Mesenchymal stem cell (in vitro differentiated cells and primary cell): ENCODE data around the gene EDN1.

Experiments used
- DNase-seq: peaks from one replicate; pipeline ENCODE4 v3.0.0-alpha.2; 2013
- H2AFZ ChIP-seq: one replicate; pipeline ENCODE4 v1.6.1; 2013; ENCODE audit warnings: low read depth, mild to moderate bottlenecking, control low read depth, inconsistent platforms, low read length, moderate library complexity
- H2AK5ac ChIP-seq: 2 replicates; pipeline ENCODE4 v1.6.1; 2013; ENCODE audit warnings: low read length, moderate library complexity, mild to moderate bottlenecking, inconsistent platforms; ENCODE audit not compliant: severe bottlenecking
- H2BK120ac ChIP-seq: one replicate; pipeline ENCODE4 v1.6.1; 2013; ENCODE audit warnings: low read depth, mild to moderate bottlenecking, inconsistent platforms, low read length, moderate library complexity
- H2BK12ac ChIP-seq, 2 experiments: one replicate each; pipeline ENCODE4 v1.6.1; 2013; ENCODE audit warnings: inconsistent platforms in 2 of 2, low read length in 2 of 2, mild to moderate bottlenecking in 2 of 2, moderate library complexity in 2 of 2, control low read depth in 1 of 2
- H2BK15ac ChIP-seq: one replicate; pipeline ENCODE4 v1.6.1; 2013; ENCODE audit warnings: mild to moderate bottlenecking, low read depth, inconsistent platforms; ENCODE audit not compliant: poor library complexity, severe bottlenecking
- H2BK5ac ChIP-seq: 2 replicates; pipeline ENCODE4 v1.6.1; 2013; ENCODE audit warnings: low read depth, mild to moderate bottlenecking, low read length, control low read depth, inconsistent platforms; ENCODE audit not compliant: poor library complexity, severe bottlenecking
- H3K14ac ChIP-seq, 2 experiments: one replicate each; pipeline ENCODE4 v1.6.1; 2013; ENCODE audit warnings: inconsistent platforms in 2 of 2, low read length in 2 of 2, control low read depth in 1 of 2, mild to moderate bottlenecking in 1 of 2, moderate library complexity in 1 of 2
- H3K18ac ChIP-seq, 2 experiments: one replicate each; pipeline ENCODE4 v1.6.1; 2013; ENCODE audit warnings: inconsistent platforms in 2 of 2, low read length in 2 of 2, control low read depth in 1 of 2, low read depth in 1 of 2, mild to moderate bottlenecking in 1 of 2
- H3K23ac ChIP-seq, 2 experiments: one replicate each; pipeline ENCODE4 v1.6.1; 2013; ENCODE audit warnings: inconsistent platforms in 2 of 2, low read length in 2 of 2, mild to moderate bottlenecking in 2 of 2, moderate library complexity in 2 of 2, control low read depth in 1 of 2
- H3K27ac ChIP-seq: 2 replicates; pipeline ENCODE4 v1.5.1; 2013; ENCODE audit warnings: mild to moderate bottlenecking, moderate library complexity, low read length, control low read depth, inconsistent platforms; ENCODE audit not compliant: poor library complexity, severe bottlenecking
- H3K27me3 ChIP-seq, 2 experiments: 2 replicates each; pipeline versions ENCODE4 v1.6.1 to v1.7.0; 2013; ENCODE audit warnings: low read length in 2 of 2, mild to moderate bottlenecking in 2 of 2, moderate library complexity in 2 of 2, control low read depth in 1 of 2, inconsistent platforms in 1 of 2; ENCODE audit not compliant: control insufficient read depth in 1 of 2, insufficient read depth in 1 of 2
- H3K36me3 ChIP-seq, 2 experiments: 2 replicates each; pipeline versions ENCODE4 v1.6.1 to v1.7.0; 2013; ENCODE audit warnings: low read length in 2 of 2, control low read depth in 1 of 2, inconsistent platforms in 1 of 2, low read depth in 1 of 2, mild to moderate bottlenecking in 1 of 2; ENCODE audit not compliant: insufficient read depth in 2 of 2, control insufficient read depth in 1 of 2
- H3K4ac ChIP-seq, 2 experiments: one replicate each; pipeline ENCODE4 v1.6.1; 2013; ENCODE audit warnings: inconsistent platforms in 2 of 2, low read length in 2 of 2, mild to moderate bottlenecking in 2 of 2, moderate library complexity in 2 of 2, control low read depth in 1 of 2, low read depth in 1 of 2
- H3K4me1 ChIP-seq: 2 replicates; pipeline ENCODE4 v1.6.1; 2013; ENCODE audit warnings: low read depth, low read length, control low read depth; ENCODE audit not compliant: control insufficient read depth, insufficient read depth
- H3K4me2 ChIP-seq: 2 replicates; pipeline ENCODE4 v1.6.1; 2013; ENCODE audit warnings: low read length, mild to moderate bottlenecking, inconsistent platforms; ENCODE audit not compliant: poor library complexity, severe bottlenecking
- H3K4me3 ChIP-seq, 2 experiments: 2 replicates each; pipeline versions ENCODE4 v1.5.1 to v1.7.0; 2013; ENCODE audit warnings: low read length in 2 of 2, mild to moderate bottlenecking in 2 of 2, control low read depth in 1 of 2, low read depth in 1 of 2; ENCODE audit not compliant: insufficient read depth in 1 of 2
- H3K79me1 ChIP-seq: replicated peaks from 2 replicates; pipeline ENCODE4 v1.6.1; 2013; ENCODE audit warnings: mild to moderate bottlenecking, control low read depth, low read length, inconsistent platforms; ENCODE audit not compliant: poor library complexity, severe bottlenecking
- H3K9ac ChIP-seq: 2 replicates; pipeline ENCODE4 v1.7.0; 2013; ENCODE audit warnings: mild to moderate bottlenecking, low read length, moderate library complexity
- H3K9me3 ChIP-seq: 2 replicates; pipeline ENCODE4 v1.7.0; 2013; ENCODE audit warnings: mild to moderate bottlenecking, low read length; ENCODE audit not compliant: control insufficient read depth
- H4K8ac ChIP-seq: one replicate; pipeline ENCODE4 v1.6.1; 2013; ENCODE audit warnings: inconsistent platforms, mild to moderate bottlenecking, low read length, moderate library complexity
- H4K91ac ChIP-seq: one replicate; pipeline ENCODE4 v1.6.1; 2013; ENCODE audit warnings: mild to moderate bottlenecking, low read length, inconsistent platforms
- WGBS: methylation state at CpG from one replicate; pipeline ENCODE4 v1.1.7; 2013; ENCODE audit warnings: mixed read lengths; 5-methylcytosine and 5-hydroxymethylcytosine counted together

Gene EDN1

DNA sequence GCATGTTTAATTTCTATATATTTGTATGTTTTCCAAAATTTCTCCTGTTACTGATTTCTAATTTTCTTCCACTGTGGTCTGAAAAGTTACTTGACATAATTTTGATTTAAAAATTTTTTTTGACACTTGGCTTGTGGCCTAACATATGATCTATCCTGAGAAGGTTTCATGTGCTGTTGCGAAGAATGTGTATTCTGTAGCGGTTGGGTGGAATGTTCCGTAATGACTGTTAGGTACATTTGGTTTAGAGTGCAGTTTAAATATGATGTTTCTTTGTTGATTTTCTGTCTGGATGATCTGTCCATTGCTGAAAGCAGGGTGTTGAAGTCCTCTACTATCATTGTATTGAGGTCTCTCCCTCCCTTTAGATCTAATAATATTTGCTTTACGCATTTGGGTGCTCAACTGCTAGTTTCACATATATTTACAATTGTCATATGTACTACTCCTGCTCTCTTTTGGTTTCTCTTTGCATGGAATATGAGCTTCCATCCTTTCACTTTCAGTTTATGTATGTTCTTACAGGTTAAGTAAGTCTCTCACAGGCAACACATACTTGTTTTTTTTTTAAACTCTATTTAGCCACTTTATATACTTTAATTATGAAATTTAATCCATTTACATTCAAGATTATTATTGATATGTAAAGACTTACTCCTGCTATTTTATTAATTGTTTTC lies 19.5 kb upstream of the EDN1 start:
- H3K4me3 ChIP-seq, result no peak overlapping the region
- H3K27ac ChIP-seq, result no peak overlapping the region
- H3K9ac ChIP-seq, result no peak overlapping the region
- H2AFZ ChIP-seq, result no peak overlapping the region
- H3K4me2 ChIP-seq, result no peak overlapping the region
- no peak overlapping the region for H4K8ac ChIP-seq
- no peak overlapping the region for H3K18ac ChIP-seq
- no peak overlapping the region for H3K23ac ChIP-seq
- H2AK5ac ChIP-seq, result no peak overlapping the region
- peaks cover 4% of the 10 kb centered on the region for H3K4me1 ChIP-seq
- no peaks in the 10 kb centered on the region for H3K27me3 ChIP-seq
- H4K91ac ChIP-seq, result no peak overlapping the region
- no peak overlapping the region for H2BK12ac ChIP-seq
- no peaks in the 10 kb centered on the region for H3K36me3 ChIP-seq
- 97% methylated on average over 4 of the region's 4 CpGs for WGBS
- no peak overlapping the region for H2BK5ac ChIP-seq
- peak; percentile 29 for DNase-seq
- H2BK15ac ChIP-seq, result no peak overlapping the region
- no peaks in the 10 kb centered on the region for H3K9me3 ChIP-seq
- H3K4ac ChIP-seq, result no peak overlapping the region
- H3K79me1 ChIP-seq, result no peaks in the 10 kb centered on the region
- H2BK120ac ChIP-seq, result no peak overlapping the region
- H3K14ac ChIP-seq, result no peak overlapping the region

GRCh38 chr6:12271594-12271993 lies 18.6 kb upstream of the EDN1 start:
- DNase-seq, result no peak
- Histone ChIP-seq H3K9ac (no peak overlapping the region), H3K18ac (no peak overlapping the region), H3K23ac (no peak overlapping the region), H2AFZ (no peak overlapping the region), H3K79me1 (no peaks in the 10 kb centered on the region), H2BK120ac (no peak overlapping the region), H3K4ac (no peak overlapping the region), H2BK12ac (no peak overlapping the region), H3K4me1 (no peaks in the 10 kb centered on the region), H3K27me3 (no peaks in the 10 kb centered on the region), H2AK5ac (no peak overlapping the region), H4K8ac (no peak overlapping the region), H3K4me2 (no peak overlapping the region), H3K14ac (no peak overlapping the region), H3K27ac (no peak overlapping the region), H3K4me3 (no peak overlapping the region), H3K9me3 (no peaks in the 10 kb centered on the region), H2BK15ac (no peak overlapping the region), H4K91ac (no peak overlapping the region), H2BK5ac (no peak overlapping the region), H3K36me3 (no peaks in the 10 kb centered on the region)
- no CpG with 5 or more reads among the region's 1 CpG for WGBS

- H2AK5ac ChIP-seq, result no peak overlapping the region
- no peak overlapping the region for H3K23ac ChIP-seq
- H3K79me1 ChIP-seq, result no peaks in the 10 kb centered on the region
- no peak overlapping the region for H3K14ac ChIP-seq
- H2BK5ac ChIP-seq, result no peak overlapping the region
- H3K4me3 ChIP-seq, result no peak overlapping the region
- no peak overlapping the region for H2BK120ac ChIP-seq
- no peak overlapping the region for H3K4me2 ChIP-seq
- H3K4ac ChIP-seq, result no peak overlapping the region
- DNase-seq, result no peak
- H2AFZ ChIP-seq, result no peak overlapping the region
- no peaks in the 10 kb centered on the region for H3K36me3 ChIP-seq
- no peak overlapping the region for H2BK15ac ChIP-seq
- no peaks in the 10 kb centered on the region for H3K27me3 ChIP-seq
- WGBS, result no CpG with 5 or more reads among the region's 1 CpG
- H2BK12ac ChIP-seq, result no peak overlapping the region
- no peak overlapping the region for H4K8ac ChIP-seq
- no peaks in the 10 kb centered on the region for H3K4me1 ChIP-seq
- no peak overlapping the region for H3K9ac ChIP-seq
- no peak overlapping the region for H3K18ac ChIP-seq
- no peaks in the 10 kb centered on the region for H3K9me3 ChIP-seq
- H3K27ac ChIP-seq, result no peak overlapping the region
- no peak overlapping the region for H4K91ac ChIP-seq
These were observed 18.2 kb upstream of the EDN1 start for GRCh38 chr6:12271997-12272396.

DNA sequence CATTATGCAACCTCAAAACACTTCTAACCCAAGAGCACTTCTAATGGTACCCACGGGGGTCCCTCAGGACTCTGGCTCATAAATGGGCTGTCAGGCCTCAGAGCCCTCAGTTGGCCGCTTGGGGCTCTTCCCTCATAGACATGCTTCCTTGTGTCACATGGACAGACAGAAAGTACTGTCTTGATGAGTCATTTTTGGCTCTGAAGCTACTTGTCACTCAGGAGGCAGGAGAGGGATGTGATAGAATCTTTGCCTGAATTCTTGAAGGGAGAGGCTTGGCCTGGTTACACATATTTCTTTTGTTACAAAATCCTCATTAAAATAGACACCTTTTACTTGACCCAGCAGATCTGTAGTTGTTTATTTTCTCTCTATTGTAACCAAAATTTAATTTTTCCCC lies 15.1 kb upstream of the EDN1 start:
- Histone ChIP-seq H3K4ac (no peak overlapping the region), H3K4me1 (no peaks in the 10 kb centered on the region), H3K27ac (no peak overlapping the region), H2AFZ (no peak overlapping the region), H3K14ac (no peak overlapping the region), H3K23ac (no peak overlapping the region), H3K4me3 (no peak overlapping the region), H4K91ac (no peak overlapping the region), H3K79me1 (no peaks in the 10 kb centered on the region), H3K9me3 (no peaks in the 10 kb centered on the region), H3K18ac (no peak overlapping the region), H2AK5ac (no peak overlapping the region), H2BK120ac (no peak overlapping the region), H3K9ac (no peak overlapping the region), H4K8ac (no peak overlapping the region), H3K27me3 (no peaks in the 10 kb centered on the region), H3K4me2 (no peak overlapping the region), H2BK12ac (no peak overlapping the region), H2BK5ac (no peak overlapping the region), H3K36me3 (no peaks in the 10 kb centered on the region), H2BK15ac (no peak overlapping the region)
- no peak for DNase-seq
- WGBS, result 54% methylated on average over 2 of the region's 2 CpGs
